Stimulated activated CD8-positive, alpha-beta memory T cell treated with anti-CD3 and anti-CD28 coated beads, Interleukin-15, amount 100 ng/mL, for 48 hours (primary cell): ENCODE measurements around the gene RIOK3.

Experiments used
- DNase-seq, 2 donors: peaks; one replicate each; pipeline ENCODE4 v3.0.0-alpha.2; 2020; ENCODE audit warnings: low read depth in 2 of 2

RIOK3 gene

GRCh38 chr18:23528580-23529472, 75.7 kb downstream of the RIOK3 start:
- DNase-seq: no peak

GRCh38 chr18:23529604-23530003, 76.5 kb downstream of the RIOK3 start:
- DNase-seq: no peak

DNA sequence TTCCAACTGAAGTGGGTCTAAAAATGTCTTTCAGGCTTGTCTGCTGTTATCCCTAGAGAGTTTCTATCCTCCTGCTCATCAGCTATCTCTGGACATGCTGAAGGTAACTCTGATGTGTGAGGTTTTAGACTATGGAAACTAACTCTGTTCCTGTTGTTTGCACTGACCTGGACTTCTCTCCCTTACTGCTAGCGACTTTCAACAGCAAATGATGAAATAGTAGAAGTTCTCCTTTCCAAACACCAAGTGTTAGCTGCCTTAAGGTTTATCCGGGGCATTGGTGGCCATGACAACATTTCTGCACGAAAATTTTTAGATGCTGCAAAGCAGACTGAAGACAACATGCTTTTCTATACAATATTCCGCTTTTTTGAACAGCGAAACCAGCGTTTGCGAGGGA, 77.1 kb downstream of the RIOK3 start:
- DNase-seq: no peak

DNA sequence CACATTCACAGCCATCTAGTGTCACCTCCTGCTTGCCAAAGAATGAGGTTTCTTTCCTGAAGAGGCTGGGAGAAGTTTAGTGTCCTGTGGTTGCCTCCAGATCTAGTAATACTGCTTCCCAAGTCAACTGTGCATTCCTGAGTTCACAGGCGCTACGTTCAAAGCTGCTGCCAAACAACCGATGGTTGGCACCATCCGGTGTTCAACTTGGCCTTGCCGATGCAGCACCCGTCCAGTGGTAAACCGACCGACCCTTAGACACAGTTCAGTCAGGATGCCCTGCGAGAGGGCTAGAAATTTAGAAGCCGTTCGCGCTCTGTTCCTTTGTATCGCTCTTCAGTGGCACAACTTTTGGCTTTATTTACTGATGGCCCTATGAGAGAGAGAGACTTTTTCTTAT, 78.8 kb downstream of the RIOK3 start:
- DNase-seq: no peak
